Activated CD8-positive, alpha-beta memory T cell treated with anti-CD3 and anti-CD28 coated beads for 4 hours (primary cell): ENCODE measurements around the gene BCL6B.
A peak's percentile ranks its signal among the peaks of the same experiment; 100 is the strongest.
"Not testable (repeated sequence)": the region's sequence is repeated elsewhere in the genome, so short reads cannot be mapped to it uniquely, and the experiment has no call there.

Experiments used
- DNase-seq, 2 donors: peaks; one replicate each; pipeline ENCODE4 v3.0.0-alpha.2; 2020; ENCODE audit warnings: low read depth in 2 of 2

Gene BCL6B

DNA sequence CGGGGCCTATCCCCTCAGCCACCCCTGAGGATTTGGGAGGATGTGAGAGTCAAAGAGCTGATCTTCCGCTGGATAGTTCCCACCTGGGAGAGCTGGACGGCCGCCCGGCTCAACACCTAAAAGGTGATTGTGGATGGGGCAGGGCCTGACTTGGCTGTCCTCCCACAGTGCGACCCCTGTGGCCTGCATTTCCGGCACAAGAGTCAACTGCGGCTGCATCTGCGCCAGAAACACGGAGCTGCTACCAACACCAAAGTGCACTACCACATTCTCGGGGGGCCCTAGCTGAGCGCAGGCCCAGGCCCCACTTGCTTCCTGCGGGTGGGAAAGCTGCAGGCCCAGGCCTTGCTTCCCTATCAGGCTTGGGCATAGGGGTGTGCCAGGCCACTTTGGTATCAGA, 4.5 kb downstream of the BCL6B start:
- no peak for DNase-seq

DNA sequence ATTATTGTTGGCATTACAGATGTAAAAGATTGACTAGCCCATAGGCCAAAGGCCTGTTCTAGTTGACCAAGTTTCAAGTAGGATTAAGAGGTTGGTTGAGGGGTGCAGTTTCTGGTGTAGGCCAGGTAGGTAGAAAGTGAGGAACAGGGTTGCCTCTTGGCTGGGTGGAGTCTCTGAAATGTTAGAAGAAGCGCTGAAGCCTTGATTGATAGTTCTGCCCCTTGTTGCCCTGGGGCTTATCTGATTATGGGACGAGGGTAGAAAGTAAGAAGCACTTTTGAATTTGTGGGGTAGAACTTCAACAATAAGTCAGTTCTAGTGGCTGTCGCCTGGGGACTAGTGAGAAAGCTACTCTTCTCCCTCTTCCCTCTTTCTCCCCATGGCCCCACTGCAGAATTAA, 6.2 kb downstream of the BCL6B start:
- DNase-seq = no peak

DNA sequence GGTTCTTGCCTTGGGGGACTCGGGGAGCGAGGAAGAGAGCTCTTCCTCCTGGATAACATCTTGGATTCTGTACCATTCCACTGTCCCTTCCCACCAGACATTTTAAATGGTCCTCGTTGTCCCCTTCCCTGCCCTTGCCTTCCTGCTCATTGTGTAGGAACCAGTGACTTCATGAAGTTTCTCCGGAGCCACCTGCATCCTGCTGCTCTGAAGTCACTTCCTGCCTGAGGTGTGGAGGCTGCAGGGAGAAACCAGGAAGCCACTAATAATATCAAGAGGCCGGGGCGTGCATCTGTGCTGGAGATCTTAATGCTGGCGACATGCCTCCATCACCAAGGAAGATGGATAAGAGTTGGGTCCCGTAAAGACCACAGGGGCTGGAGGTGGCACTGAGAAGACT, 6.8 kb downstream of the BCL6B start:
- DNase-seq = no peak

DNA sequence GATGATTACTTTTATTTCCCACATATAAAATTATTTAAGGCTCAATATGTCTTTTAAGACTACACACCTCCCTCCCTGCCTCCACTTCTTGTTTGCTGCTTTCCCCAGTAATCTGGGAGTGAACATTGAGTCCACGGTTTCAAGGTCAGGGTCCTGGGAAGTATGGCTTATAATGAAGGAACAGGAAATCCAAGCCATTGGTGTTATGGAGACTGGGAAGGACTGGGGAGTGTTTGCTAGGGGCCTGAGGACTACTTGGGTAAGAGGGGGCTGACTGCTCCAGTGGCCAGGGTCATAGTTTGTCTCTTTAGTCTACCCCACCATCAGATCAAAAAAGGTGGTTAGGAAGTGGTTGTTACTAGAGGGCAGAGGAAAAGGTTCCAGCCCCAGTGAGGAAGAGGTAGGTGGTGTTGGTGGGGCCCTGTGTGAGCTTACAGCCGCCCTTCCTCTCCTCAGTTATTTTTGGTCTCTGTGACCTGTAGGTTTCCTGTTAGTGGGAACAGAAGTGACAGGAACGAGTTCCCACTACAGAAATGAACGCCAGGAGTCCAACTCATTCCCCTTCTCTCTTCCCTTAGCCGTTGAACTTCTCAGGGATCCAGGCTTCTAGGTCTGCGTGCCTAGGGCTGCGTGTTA, 12.2 kb downstream of the BCL6B start:
- no peak for DNase-seq

DNA sequence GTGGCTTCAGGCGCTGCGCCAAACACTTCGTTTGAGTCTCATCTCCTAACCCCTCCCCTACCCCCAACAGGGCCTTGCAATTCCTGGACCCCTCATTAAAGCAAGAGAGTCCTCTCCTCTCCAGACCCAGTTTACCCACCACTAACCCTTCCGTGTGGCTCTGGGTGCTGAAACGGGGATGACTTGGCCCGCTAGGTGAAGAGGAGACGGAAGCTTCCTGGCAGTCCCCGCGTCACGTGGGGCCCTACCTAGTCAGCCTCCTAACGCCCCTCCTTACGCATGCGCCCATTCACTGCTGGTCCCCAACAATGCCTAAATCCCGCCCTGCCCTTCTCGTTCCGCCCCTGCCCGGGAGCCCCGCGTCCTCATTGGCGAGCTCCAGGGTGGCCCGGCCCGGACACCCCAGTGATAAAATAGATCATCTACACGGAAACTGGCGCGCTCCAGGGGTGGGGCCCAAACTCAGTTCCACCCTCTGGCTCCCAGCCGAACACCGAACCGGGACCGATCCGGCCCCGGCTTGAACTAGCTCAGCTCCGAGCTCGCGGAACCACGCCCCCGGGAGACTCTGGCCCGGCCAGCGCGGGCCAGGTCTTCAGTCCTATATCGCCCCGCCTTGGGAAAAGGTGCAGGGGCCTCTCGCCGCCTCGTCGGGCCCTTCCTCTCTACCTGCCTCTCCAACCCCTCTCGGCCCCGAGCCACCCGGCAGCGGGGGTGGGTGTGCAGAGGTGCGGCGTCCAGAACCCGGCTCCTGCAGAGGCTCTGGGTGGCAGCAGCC, 12.9 kb downstream of the BCL6B start, which contains the start of gene SLC16A13:
Gene SLC16A13, plus strand, starts transcription at position 425 of the 778 bp plus-strand sequence. CDS start 368 bp downstream, outside the sequence.
- DNase-seq = peak; percentile 96 to 97

DNA sequence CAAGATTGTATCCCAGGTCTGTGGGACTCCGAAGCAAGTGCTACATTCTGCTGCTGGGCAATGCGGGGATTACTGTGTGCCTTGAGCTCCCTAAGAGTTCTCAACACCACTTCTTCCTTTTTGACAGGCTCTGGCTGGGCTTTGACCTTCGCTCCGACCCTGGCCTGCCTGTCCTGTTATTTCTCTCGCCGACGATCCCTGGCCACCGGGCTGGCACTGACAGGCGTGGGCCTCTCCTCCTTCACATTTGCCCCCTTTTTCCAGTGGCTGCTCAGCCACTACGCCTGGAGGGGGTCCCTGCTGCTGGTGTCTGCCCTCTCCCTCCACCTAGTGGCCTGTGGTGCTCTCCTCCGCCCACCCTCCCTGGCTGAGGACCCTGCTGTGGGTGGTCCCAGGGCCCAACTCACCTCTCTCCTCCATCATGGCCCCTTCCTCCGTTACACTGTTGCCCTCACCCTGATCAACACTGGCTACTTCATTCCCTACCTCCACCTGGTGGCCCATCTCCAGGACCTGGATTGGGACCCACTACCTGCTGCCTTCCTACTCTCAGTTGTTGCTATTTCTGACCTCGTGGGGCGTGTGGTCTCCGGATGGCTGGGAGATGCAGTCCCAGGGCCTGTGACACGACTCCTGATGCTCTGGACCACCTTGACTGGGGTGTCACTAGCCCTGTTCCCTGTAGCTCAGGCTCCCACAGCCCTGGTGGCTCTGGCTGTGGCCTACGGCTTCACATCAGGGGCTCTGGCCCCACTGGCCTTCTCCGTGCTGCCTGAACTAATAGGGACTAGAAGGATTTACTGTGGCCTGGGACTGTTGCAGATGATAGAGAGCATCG, 15.4 kb downstream of the BCL6B start:
- DNase-seq = no peak

DNA sequence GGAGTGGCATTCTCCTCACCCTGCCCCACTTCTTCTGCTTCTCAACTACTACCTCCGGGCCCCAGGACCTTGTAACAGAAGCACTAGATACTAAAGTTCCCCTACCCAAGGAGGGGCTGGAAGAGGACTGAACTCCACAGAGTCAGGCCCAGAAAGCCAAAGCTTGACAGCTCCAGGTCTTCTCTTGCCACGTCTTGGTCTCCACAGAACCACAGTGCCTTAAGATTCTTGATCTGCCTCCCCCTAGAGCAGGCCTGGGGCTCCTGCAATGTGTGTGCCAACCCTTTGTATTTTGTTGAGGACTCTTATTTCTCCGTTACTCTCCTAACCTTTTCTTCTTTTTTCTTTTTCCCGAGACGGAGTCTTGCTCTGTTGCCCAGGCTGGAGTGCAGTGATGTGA, 17.0 kb downstream of the BCL6B start:
- no peak for DNase-seq

DNA sequence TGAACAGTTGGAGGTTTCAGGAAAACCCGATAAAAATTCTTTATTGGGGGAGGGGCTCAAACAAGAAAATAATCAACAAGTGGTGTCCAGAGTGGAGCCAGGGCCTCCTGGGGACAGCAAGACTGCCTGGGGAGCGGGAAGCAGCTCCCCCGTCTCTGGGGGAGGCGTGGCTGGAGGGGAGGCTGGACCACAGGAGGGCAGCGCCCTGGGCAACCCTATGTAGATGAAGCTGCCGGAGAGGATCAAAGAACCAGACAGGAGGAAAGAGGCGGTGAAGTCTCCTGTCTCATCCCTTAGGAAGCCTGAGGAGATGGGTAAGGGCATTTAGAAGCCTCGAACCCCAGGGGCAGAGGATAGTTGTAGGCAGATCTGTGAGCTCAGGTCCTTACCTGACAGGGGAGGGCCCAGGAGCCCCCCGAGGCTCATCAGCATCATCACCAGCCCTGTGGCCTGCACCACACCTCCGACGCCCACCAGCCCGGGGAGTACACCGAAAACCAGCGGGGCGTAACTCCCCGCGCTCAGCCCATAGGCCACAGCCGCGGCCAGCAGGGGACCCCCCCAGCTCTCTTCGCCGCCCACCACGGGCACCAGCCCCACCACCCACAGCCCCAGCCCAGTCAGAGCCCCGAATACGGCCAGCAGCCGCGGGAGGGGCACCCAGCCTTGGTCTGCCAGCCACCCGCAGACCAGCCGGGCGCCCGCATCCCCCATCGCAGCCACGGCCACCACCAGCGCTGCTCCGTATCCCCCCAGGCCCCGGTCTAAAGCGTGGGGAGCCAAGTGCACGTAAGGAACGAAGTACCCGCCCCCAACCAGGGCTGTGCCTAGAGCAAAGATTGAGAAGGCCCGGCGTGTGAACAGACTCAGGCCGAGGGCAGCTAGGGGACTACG, 19.0 kb downstream of the BCL6B start:
- DNase-seq = no peak

DNA sequence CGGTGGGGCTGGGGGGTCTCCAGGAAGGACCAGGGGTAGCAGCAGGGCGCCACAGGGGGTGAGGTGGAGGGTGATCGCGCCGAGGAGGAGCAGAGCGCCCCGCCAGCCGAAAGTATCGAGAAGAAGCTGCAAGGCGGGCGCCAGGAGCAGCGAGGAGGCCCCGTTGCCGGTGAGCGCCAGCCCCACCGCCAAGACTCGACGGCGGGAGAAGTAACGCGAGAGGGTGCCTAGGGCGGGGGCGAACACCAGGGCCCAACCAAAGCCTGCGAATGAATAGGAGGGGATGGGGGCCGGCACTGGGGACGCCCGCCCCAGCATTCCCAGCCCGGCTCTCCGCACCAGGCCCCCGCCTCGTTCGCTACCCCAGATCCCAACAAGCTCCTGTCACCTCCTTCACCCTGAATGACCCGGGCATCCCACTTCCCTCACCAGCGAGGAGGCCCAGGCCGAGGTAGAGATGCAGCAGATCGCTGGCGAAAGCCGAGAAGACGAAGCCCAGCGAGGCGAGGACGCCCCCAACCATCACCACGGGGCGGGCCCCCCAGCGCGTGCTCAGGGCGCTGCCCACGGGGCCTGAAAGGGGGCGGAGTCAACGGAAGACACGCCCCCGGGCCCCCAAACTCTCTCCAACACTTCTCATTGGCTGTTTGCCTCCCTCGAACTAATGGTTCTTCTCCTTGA, 19.8 kb downstream of the BCL6B start:
- DNase-seq = no peak

DNA sequence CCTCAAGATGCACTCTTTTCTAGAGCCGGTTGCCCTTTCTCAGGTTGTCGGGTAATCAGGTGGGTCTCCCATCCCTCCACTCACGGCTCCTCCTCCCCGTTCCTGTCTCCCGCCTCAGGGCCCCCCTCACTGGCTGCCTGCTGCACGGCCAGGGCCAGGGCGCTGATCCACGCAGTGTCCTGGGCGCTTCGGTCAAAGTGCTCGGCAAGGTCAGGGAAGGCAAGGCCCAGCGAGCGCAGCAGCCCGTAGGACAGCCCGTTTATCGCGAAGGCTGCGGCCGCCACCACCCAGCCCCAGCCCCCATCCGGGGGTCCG, 20.3 kb downstream of the BCL6B start:
- no peak for DNase-seq

DNA sequence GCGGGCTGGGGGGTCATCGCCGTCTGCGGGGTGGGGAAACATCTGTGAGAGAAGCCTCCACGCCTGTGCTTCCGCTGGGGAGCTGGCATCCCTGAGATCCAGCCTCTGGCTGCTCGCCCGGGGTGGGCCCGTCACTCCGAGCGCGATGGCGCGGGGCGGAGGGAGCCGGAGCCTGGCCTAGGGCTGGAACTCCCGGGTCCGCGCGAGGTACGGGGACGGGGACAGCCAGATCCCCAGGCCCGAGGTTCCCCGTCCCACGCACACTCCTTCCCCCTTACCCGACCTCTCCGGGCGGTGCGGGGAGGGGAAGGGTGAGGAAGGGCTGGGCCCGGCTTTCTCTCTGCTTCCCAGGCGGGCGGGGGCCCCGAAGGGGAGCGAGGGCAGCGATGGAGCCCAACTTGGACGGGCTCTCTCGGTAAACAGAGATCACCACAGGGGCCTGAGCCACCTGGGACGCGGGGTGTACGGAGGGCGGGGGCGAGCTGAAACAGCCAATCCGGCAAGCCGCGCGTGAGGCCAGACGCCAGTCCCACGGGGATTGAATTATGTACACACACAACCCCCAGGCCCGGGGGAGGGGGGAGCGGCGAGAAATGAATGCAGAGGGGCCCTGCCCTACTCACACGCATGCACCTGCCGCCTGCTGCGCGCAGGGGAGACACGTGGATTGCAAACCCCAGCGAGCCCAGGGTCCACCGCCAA, 20.8 kb downstream of the BCL6B start, which contains the start of gene SLC16A11:
Gene SLC16A11, minus strand, starts transcription at position 596 of the 702 bp plus-strand sequence. Its CDS starts 579 bp downstream, at position 17.
- no peak for DNase-seq

DNA sequence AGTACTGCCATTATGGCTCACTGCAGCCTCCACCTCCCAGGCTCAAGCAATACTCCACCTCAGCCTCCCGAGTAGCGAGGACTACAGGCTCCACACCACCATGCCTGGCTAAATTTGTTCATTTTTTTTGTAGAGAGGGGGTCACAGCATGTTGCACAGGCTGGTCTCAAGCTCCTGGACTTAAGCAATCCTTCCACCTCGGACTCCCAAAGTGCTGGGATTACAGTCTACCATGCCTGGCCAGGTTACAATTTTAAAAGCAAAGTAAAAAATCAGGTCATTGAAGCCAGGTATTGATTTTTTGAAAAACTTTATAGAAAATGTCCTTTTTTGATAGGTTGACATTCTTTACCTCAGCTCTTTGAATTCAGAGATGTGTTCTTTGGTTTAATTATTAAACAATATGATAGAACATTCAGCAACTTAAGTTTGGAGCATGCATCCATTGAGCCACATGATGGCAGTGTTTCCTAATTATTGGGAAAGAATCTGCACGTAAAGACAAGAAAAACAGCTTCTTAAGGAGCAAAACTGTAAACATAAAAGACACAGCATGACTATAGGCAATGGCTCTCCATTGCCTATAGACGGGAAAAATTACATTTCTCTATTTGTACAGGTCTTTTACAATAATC, 22.8 kb downstream of the BCL6B start:
- DNase-seq = no peak

DNA sequence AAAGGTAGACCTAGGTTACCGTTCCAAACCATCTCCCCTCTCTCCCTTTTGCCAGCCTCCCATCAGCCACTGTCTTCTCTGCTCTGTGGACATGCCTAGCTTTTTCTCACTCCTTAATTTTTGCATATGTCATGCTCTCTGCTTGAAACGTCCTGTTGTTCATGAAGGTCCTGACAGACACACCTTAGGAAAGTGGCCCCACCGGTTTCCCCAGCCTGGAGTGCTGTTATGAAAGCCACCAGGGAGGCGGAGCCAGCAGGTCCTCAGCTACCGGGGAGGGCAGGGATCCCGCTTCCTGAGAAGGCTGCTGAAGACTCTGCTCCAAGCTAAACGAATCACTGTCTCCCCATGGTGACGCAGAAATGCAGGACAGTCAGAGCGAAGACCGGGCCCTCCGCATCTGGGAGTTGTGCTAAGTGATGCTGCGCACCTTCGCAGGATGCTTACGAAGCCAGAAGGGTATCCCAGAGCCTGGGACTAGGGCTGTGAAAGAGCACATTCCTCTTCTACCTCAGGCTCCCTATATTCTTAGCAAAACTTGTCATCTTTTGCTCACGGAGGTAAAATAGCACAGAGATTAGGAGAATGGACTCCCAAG, 23.4 kb downstream of the BCL6B start:
- no peak for DNase-seq

DNA sequence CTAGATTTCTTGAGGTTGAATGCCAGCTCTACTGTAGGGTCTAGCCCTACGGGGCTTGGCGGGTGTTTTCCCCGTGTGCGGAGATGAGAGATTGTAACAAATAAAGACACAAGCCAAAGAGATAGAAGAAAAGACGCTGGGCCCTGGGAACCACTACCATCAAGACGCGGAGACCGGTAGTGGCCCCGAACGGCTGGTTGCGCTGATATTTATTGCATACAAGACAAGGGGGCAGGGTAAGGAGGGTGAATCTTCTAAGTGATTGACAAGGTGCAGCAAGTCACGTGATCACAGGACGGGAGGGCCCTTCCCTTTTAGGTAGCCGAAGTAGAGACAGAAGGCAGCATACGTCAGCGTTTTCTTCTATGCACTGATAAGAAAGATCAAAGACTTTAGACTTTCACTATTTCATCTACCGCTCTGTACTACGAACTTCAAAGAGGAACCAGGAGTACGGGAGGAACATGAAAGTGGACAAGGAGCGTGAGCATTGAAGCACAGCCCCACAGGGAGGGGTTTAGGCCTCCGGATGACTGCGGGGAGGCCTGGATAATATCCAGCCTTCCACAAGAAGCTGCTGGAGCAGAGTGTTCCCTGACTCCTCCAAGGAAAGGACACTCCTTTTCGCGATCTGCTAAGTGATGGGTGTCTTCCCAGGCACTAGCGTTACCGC, 24.0 kb downstream of the BCL6B start:
- peak in 1 of 2 donors; percentile 63 for DNase-seq

DNA sequence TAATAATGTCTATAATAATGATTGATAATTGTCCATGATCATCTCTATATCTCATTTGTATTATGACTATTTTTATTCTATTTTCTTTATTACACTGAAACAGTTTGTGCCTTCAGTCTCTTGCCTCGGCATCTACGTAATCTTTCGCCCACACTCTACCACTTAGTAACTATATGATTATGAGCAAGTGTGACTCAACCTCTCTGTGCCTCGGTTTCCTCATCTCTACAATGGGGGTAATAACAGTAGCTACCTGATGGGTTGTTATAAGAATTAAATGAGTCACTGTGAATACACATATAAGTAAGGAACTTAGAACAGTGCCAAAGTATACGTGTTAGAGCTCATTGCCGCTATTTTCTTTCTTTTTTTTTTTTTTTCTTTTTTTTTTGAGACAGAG, 24.7 kb downstream of the BCL6B start:
- DNase-seq = no peak

DNA sequence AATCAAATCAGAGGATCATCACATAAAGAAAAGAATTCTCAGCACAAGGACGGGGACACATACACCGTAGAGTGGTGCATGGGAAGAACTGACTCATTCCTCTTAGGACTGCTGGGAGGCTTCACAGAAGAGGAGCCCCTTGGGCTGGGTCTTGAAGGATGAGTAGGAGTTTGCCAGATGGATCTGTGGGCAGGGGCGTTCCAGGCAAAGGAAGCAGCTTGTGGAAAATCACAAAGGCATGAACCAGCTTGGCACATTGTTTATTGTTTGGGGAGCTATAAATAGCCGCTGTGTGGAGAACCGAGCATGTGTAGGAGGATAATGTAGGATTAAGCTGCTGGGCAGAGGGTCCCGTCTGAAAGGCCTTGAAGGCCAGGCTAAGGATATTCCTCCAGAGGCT, 26.1 kb downstream of the BCL6B start:
- DNase-seq = no peak

DNA sequence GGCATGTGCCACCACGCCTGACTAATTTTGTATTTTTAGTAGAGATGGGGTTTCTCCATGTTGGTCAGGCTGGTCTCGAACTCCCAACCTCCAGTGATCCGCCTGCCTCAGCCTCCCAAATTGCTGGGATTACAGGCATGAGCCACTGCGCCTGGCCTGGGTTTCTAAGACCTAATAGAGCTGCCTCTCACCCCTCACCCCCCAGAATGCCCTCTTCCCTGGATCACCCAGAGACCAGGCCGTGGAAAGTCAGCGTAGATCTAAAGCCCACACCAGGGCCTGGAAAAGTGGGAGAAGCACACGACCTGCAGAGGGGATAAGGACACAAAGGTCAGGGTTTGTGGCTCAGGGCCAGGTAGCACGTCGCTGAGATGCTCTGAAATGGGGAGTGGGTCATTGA, 27.7 kb downstream of the BCL6B start:
- DNase-seq = not testable (repeated sequence)

DNA sequence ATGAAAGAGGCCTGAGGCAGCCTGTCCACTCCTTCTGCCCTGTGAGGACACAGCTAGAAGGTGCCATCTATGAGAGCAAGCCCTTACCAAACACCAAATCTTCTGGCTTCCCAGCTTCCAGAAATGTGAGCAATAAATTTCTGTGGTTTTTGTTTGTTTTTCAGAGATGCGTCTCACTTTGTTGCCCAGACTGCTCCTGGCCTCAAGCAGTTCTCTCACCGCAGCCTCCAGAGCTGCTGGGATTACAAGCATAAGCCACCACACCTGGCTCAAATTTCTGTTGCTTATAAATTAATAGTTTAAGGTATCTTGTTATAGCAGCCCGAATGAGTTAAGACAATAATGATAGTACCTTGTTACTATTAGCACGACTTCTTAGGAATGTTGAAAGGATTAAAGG, 33.5 kb downstream of the BCL6B start:
- DNase-seq = no peak
